HTERT RPE-1 (cell line): ENCODE data around the gene FLAD1.

Experiments
- in situ Hi-C: fragments of 300-500 bp; cut with MboI; formaldehyde crosslinking; loops from 4 replicates; pipeline ENCODE4 v1.14.3; 2020; ENCODE audit warnings: low sequenced_read_pairs

Gene FLAD1

GRCh38 chr1:155002464-155003226, 19.5 kb downstream of the FLAD1 start, which contains the start of gene ZBTB7B:
TSS of gene ZBTB7B (plus strand) at chr1:155002802. CDS start at chr1:155014661, 11,859 bp downstream.
- in situ Hi-C loops, result no loop called here

DNA sequence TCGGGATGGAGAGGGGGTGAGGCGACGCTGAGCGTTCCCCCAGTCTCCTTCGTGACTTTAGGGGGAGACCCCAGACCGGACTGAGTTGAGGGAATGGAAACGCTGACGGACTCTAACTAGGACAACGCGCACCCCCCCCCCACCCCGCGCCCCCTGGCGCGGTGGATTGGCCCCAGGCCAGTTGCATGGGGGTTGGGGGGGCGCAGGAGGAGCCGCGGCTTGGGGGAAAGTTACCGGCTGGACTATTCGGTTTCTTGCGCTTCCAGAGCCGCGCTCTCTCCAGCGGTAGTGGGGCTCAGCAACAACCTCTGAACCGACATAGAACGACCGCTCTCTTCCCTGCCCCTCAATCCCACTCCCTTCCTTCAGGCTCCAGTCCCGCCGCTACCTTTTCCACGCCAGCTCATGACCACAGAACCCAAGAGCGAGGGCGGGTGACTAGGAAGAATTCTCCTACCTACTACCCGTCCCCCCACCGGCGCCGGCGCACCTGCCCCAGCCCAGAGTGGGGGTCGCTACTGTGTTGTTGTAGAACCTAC, 20.2 kb downstream of the FLAD1 start:
- in situ Hi-C loops, result no loop called here

DNA sequence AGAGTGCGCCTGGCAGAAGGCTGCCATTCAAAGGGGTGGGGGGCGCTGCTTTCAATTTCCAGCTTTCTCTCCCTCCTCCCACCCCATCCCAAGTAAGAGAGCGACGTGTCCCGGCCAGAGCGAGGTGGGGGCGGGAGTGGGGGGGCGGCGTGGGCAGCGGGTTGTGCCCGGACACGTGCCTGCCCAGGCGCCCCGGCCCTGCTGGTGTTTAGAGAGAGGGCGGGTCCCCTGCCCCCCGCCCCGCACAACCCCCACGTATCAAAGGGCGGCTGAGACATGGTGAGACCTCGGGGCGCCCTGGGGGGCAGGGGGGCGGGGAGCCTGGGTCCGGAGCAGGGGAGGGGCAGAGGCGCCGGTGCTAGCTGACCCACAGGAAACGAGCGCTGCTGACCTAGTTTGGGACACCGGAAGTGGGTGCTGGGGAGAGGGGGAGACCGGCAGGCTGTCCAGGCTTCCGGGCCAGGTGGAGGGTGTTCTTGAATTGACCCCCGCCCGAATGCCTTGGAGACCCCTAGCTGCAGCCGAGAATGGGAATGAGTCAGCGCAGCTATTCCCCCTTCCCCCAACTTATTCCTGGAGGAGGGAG, 20.7 kb downstream of the FLAD1 start:
- in situ Hi-C loops, result no loop called here

DNA sequence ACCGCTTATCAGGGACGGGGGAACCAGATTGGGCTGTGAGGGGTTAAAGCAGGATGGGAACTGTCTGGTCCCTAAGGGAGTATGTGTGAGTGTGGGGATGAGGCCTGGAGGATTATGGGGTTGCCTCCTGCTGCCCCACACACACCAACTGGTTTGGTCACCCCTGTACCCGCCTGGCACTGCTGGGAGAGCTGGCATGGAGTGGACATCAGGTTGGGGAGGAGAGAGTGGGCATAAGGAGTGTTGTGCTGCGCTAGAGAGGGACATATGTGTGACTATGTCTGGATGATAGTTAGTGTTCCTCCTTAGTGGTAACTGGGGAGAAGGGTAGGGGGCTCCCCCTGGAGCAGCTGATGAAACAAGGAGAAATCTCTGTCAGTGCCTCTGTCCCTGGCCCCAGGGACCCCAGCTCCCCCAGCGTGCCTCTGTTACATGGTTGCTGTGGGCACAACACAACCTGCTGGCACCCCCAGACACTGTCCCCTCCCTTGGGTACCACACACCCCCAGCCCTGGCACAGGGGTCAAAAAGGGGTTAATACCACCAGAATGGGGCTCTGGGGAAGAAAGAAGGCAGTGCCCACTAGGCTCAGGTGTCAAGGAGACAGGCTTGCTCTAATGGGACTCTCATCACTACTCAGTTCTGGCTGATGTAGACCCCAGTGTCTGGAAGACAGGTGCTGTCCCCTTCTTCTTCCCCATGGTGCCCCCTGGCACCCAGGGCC, 21.4 kb downstream of the FLAD1 start:
- in situ Hi-C loops, result no loop called here

GRCh38 chr1:155005076-155006011, 22.2 kb downstream of the FLAD1 start:
- in situ Hi-C loops, result no loop called here

DNA sequence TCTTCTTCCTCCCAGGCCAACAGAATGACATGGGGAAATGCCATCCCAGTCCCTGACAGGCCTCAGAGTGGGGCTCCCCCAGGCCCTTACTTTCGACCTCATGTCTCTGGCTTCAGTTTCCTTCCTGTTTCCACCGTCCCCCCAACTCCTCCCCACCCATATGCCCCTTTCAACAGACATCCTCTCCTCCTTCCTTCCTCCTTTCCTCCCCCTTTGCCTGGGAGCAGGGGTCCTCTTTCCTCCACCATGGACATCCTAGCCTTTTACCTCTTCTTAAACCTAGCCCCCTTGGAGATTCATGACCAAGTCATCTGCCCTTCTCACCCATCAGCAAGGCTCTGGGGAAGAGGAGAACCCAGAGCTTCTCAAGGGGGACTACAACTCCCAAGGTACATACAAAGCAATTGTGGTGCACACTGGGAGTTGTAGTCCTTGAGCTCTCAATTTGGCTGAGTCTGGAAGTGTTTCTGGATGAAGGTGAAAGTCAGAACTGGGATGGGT, 23.5 kb downstream of the FLAD1 start:
- in situ Hi-C loops, result no loop called here

DNA sequence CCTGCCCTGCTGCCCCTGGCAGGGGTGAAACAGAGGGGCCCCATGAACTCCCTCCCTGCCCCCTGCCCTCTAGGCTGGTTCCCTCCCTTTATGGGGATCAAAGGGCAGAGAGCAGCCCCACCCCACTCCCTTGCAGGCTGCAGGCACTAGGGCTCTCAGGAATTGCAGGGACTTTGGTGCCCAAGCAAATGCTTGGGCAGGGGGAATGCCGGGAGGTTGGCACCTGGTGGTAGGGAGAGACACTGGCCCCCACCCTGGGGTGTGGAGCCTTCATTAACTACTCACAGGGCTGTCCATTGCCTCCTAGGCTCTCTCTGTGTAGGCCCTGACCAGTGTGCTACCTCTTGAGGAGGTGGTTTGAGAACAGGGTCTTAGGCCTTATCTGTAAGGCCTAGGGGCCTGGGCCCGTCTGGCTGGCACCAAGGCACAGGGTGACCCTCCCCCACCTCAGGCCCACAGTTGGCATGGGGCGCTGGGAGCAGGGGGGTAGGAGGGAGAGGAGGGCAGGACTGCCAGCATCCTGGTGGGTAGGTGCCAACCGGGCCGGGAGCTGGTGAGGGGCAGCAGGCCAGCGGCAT, 24.2 kb downstream of the FLAD1 start:
- in situ Hi-C loops, result no loop called here

DNA sequence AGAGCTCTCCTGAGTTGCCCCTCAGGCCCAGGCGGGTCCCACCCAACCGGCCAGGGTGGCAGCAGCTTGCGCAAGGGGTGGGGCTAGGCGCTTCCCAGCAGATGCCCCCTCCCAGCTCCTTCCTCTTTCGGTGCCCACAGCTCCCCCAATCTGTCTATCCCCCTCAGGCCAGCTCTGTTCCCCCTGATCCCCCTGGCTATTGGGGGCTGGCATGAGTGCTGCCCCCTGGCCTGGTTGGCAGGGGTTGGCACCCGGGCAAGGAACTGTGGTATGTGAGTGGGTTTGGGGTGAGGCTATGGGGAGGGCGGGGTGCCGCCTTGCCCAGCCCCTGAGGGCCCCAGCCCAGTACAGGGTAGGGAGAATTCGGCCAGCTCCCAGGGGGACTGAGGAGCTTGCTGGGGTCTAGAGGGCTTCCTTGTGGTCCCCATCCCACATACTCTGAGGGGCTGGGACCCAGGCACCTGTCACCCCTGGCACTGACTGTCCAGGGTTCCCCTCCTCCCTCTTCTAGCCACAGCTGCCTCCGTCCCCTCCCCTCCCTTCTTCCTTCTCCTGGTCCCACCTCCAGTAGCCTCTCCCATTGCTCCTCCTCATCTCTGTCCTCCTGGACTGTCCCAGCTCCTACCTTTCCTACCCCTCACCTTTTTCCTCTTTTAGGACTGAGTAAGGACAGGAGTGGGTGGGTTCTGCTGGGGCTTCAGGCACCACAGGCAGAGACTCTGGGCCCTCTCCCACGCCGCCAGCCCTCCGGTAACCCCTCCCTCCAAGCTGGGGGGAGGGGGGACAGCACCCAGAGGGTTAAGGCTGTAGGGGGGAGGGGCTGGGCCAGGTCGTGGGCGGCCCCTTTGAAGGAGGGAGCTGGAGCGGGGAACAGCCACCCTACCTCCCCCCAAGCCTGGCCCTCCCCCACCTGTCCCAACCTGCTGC, 25.1 kb downstream of the FLAD1 start:
- in situ Hi-C loops, result no loop called here

GRCh38 chr1:155009221-155009711, 26.1 kb downstream of the FLAD1 start:
- in situ Hi-C loops, result no loop called here

DNA sequence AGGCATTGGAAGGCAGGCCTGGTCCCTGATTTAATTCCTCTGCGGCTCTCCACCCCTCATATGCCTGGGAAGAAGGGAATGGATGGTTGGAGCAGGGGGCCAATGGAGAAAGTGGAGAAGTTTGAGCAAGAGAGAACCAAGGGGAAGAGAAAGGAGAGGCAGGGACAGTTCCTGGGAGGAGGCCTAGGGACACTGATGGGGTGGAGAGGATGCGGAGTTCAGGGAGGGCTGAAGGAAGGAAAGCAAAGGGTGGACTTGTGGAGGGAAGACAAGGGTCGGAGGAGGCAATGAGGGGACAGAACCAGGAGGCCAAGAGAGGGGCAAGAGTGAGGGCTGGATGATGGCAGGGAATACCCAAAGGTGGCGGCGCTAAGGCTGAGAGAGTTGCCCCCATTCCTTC, 26.6 kb downstream of the FLAD1 start:
- in situ Hi-C loops, result no loop called here

GRCh38 chr1:155010211-155010918, 27.2 kb downstream of the FLAD1 start:
- in situ Hi-C loops, result no loop called here

GRCh38 chr1:155011004-155011416, 27.9 kb downstream of the FLAD1 start:
- in situ Hi-C loops, result no loop called here

DNA sequence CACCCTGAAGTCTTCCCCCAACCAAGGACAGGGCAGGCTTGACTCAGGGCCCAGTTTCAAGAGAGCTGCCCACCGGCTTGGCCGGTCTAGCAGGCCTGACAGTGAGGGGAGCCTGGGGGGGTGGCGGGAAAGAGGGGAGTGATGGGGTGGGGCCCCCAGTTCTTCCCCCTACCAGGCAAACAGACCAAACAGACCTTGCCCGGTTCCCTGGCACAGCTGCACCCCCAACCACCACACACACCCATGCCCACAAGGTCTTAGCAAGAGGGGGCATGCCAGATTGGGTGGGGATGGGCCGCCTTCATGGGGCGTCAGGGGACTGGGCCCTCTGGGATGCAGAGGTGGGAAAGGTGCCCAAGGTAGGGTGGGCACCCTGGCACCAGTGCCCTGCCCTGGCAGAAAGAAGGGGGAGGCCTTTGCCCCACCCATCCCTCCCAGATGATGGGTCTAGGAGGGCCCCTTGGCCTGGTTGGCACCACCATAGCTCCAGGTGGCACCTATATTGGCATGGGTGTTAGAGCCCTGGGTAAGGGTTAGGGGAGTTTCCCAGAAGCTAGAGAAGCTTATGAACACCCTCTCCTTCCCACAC, 28.4 kb downstream of the FLAD1 start:
- in situ Hi-C loops, result no loop called here

GRCh38 chr1:155012026-155012546, 28.9 kb downstream of the FLAD1 start:
- in situ Hi-C loops, result no loop called here

- in situ Hi-C loops, result no loop called here
These were observed 29.8 kb downstream of the FLAD1 start for GRCh38 chr1:155012776-155013602.

DNA sequence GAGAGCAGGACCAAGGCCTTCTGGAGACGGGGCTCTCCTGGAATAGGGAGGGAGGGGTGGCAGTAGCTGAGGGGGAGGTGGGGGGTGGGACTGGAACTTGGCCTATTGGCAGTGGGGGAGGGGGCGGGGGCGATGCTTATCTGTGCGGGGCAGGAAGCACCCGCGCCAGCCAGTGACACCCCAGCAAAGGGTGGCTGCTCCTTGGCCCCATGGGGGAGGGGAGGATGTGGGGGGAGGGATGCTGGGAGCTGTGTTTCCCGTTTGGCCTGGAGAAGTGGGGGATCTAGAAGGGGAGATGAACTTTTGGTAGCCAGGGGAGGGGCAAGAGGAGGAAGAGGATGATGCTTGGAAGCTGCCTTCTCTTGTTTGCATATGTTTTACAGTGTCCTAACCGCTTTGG, 30.5 kb downstream of the FLAD1 start:
- in situ Hi-C loops, result no loop called here
